Eye (tissue), 1 donor: ENCODE measurements around the gene PAEP.

Experiments used
- DNase-seq: peaks from one replicate; pipeline ENCODE4 v3.0.0-alpha.2; 2015

The PAEP gene

DNA sequence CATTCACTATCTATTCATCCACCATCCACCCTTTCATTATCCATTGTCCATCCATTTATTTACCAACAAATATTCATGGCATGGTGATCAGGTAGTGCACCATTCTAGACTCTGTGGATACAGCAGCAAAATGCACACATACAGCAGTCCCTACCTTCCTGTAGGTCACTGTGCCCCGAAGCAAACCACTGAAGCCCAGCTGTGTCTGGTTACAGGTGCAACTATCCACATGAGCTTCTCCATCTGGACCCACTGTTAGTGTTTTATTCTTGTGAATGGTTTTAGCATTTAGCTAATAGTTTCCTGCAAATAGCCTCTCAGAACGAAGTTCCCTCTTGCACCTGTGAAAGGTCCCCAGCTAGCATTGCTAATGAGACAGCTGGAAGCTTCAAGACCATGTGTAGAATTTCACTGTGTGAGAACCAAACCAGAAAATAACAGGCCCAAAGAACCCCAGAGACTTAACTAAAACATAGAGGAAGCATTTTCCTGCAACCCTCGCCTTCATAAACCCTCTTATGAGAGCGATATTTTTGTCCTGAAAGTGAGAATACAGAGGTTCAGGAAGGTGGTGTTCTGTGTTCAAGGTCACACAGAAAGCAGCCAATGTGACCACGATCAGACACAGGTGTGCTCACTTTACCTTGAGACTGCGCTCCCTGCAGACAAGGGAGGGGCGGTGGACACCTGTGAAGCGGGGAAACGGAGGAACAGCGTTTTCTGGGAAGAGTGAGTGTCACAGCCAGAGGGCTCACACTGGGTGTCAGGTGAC, 18.5 kb downstream of the PAEP start:
- DNase-seq, result no peak

DNA sequence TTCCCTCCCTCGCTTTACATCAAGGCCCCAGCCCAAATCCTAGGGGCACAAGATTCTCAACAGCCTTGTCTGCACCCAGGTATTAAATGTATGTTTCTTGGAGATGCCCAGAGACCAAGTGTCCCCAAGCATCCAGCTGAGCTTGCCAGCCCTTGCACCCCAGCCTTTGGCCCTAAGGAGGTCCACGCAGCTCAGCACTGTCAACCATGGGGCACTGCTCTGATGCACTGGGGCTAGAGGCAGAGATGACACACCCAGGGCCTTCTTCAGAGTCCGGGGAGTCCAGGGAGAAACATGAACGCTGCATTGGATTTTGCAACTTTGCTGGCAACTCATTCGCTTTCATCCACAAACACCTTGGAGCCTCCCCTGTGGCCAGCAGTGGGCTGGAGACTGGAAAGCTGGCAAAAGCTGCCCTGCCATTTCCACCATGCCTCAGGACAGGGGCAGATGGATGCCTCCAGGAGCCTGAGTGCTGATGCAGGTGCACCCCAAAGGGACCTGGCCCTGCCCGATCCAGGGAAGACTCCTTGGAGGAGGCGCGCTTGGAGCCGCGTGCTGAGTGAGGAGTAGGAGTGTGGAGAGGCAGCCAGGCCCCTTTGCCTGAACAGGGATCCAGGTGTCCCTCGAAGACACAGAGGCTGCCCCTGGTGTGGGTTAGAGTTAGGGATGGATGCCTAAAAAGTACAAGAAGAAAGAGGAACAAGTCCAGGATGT, 19.3 kb downstream of the PAEP start:
- no peak for DNase-seq

DNA sequence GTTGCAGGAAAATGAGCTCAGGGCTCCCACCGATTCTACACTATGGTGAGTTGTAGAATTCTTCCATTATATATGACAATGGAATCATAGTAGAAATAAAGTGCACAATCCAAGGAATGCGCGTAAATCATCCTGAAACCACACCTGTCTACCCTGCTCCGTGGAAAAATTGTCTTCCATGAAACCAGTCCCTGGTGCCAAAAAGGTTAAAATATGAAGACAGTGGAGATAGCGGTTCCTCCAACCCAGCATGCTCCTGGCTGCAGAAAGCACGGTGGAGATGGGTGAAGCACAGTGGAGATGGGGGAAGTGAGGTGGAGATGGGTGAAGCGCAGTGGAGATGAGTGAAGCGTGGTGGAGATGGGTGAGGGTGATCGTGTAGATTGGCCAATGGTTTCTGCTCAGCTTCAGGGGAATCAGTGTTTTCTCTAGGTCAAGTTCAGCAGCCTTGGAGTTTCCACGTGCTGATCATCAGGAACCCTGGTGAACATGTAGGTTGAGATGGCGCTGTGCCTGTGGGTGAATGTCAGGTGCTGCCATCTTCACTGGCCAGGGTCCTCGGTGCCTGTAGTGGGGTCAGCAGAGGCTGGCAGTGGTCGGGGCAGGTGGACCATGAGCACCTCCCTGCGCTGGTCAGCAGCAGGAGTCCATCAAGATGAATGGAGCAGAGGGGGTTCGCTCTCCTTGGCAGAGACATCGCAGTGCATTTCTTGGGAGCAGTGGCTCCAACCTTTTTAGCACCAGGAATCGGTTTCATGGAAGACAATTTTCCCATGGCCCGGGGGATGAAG, 20.3 kb downstream of the PAEP start:
- no peak for DNase-seq

DNA sequence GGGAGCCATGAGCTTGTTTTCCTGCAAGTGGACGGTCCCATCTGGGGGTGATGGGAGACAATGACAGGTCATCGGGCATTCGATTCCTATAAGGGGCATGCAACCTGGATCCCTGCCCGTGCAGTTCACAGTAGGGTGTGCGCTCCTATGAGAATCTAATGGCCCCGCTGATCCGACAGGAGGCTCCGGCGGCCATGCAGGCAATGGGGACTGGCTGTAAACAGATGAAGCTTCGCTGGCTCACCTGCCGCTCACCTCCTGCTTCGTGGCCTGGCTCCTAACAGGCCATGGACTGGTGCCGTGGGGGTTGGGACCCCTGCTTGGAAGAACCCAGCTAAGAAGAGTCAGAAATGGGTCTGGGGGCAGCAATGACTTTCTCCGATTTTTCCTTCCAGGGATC, 21.0 kb downstream of the PAEP start:
- no peak for DNase-seq

DNA sequence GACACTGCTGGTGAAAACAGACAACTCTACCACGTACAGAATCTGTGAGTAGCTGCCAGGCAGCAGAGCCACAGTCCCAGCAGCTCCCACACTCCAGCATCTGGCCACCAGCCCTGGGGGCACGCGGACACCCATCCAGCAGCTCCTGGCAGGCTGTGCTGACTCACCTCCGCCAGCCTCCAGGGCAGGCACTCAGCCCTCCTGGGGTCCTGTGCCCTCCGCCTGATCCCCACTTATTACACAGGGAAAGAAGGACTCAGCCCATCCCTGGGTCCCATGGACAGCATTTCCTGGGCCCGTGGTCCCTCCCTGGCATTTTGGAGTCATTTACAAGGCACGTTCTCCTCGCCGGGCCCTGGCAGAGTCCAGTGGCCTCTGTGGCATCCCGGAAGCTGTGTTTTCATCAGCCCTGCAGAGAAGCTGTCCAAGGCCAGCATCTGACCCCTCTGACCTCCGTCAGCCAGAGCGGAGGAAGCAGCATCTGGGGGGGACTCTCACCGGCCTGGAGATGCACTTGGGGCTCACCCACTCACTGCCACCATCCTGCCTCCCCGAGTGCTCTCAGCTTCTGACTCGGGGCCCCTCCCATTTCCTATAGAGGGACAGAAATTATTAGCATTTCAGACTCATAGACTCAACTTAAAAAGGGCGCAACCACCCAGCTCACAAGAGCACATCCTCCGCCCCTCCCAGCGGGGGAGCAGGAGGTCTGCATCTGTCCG, 21.6 kb downstream of the PAEP start:
- no peak for DNase-seq

DNA sequence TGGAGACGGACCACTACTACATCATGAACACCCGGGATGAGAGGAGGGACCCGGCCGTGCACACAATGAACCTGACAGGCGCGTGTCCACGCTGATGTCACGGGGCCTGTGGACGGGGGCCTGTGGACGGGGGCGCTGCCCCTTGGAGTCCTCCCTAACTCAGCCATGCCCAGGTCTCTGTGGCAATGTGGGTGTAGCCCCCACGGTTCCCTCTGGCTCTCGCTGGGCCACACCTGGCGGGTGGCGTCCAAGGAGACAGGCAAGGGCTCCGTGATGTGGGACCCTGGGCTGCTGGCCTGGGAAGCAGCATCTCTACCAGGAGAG, 22.1 kb downstream of the PAEP start:
- no peak for DNase-seq

DNA sequence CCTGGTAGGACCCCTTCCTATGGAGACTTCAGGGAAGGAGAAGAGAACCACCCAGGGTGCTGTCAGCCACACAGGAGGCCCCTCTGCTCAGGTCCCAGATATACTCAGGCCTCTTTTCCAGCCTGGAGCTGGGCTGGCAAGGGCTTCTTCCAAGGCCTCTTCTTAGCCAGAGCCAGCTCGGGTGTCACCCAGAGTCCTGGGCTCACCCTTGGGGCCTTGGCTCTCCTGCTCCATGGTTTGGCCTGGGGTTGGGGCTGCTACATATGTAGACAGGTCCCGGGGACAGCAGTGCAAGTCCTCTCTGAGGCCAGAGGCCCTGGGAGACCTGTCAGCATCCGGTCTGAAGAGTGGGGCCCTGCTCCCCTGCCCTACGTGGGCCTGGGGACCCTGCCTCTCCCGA, 22.8 kb downstream of the PAEP start:
- DNase-seq, result no peak

DNA sequence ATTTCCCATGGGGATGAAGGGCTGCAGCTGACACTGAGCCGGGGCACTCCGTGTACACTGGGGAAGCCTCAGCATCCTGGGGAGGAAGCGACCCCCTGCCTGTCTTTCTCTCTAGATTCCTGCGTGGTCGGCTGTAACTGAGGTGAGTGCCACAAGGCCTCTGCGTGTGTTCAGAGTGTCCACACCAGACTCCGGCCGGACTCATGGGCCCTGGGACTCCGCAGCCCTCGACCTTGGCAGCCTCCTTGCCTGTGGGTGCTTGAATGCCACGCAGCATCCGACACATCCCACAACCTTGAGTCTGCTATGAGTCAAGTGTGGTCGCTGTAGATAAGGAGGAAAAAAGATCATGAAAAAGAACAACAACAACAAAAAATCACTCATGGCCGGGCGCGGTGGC, 23.4 kb downstream of the PAEP start:
- DNase-seq, result no peak

DNA sequence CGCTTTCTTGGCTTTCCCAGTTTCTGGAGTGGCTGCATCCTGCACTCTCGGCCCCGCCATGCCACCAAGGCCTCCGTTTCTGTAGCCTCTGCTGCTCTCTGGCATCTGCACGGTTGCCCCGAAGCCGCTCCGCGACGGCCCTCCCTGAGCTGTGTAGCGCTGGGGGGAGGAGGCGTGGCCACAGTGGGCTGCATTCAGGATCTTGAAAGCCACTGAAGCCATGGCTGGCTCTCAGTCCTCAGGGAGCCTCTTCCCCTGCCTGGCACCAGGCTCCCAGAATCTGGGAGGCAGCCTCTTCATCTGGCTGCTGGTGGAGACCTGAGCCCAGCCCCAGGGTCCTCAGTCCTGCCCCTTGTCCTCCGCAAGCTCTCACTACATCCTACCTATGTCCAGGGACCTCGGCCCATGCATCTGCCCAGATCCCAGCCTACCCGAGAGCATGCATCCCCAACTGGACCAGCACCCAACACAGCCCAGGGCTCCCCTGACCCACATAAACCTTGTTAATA, 25.1 kb downstream of the PAEP start:
- DNase-seq, result no peak

DNA sequence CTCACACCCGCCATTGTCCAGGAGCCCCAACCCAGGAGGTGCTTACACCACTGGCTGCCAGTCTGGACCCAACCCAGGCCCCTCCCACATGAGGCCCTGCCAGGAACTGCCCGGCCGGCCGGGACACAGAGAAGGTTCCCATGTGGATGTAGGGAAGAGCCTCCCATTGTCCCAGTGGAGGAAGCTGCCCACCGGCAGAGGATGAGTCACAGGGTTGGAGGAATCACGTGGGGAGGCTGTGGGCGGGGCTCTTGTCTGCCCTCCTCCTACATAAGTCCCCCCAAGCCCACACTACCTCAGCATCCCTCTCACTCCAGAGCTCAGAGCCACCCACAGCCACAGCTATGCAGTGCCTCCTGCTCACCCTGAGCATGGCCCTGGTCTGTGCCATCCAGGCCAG, 26.1 kb downstream of the PAEP start:
- DNase-seq, result no peak

DNA sequence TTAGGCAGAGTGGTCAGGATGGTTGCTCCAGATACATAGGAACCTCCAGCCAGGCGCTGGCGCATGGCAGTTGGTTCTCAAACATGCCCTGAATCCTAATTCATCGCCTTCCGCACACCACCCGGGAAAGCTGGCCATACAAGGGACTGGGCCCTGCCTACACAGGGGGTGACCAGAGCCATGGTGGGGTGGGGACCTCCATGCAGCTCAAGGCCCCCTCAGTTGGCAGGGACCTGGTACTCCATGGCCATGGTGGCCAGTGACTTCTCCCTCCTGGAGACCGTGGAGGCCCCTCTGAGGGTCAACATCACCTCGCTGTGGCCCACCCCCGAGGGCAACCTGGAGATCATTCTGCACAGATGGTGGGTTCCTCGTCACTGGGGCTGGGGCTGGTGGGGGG, 26.8 kb downstream of the PAEP start:
- DNase-seq, result no peak

DNA sequence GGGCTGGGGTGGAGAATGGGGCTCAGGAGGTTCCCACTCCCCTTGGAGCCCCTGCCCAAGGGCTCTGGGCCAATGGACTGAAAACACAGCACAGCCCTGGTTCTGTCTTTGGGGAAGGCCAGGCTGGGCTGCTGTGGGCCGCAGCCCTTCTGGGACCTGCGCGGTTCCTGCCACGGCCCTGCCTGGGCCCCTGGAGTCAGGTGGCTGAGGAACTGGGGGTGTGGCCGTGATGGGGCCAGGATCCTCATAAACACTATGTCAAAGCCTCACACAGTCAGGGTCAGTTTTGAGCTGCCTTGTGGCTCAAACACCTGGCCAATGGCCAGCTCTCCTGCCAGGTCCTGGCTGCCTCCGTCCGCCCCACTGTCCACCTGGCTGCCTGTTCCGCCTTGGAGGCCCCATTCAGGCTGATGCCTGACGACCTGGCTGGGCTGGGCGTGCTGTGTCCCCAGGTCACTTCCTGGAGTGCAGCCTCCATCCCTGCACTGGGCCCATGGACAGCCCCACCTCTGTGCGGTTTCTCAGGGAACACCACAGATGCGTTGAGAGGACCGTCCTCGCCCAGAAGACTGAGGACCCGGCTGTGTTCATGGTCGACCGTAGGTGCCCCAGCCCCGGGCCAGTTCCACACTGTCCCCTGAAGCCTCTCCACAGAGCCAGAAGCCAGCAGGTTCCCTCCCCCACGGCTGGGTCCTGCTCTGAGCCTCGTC, 27.5 kb downstream of the PAEP start:
- DNase-seq, result no peak

DNA sequence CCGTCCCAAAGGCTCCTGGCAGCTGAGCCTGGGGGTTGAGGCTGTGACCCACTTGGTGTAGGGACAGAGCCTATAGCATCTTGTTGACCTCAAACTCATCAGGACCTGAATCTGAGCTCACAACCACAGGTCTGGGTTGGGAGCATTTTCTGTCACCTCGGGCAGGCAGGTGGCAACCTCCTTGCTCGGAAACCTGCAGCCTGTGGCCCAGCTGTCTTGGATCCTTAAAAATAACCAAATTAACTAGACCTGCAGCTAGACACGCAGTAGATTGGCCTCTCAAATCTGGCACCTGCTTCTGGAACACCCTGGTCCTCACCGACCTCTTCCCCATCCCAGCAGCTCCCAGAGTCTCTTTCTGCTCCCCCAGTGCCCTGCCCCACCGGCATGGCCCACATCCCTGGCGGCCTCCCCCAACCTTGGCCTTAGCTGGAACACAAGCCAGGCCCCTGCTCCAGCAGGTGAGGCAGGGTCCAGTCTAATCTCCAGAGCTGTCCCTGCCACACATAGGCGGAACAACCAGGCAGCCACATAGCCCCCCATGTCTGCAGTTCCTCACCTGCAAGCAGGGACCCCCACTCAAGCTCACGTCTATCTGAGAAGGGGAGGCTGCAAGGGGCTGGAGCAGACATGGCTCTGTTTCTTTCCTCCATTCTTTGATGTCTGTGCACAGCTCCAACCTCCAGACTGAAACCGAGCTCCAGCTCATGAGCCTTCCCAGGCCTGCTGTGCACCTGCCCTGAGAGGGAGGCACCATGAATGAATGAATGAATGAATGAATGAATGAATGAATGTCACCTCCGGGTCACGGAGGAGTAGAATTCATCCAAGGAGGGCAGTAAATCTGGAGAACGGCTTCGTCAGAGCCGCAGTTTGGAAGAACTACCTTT, 28.3 kb downstream of the PAEP start:
- DNase-seq, result no peak

DNA sequence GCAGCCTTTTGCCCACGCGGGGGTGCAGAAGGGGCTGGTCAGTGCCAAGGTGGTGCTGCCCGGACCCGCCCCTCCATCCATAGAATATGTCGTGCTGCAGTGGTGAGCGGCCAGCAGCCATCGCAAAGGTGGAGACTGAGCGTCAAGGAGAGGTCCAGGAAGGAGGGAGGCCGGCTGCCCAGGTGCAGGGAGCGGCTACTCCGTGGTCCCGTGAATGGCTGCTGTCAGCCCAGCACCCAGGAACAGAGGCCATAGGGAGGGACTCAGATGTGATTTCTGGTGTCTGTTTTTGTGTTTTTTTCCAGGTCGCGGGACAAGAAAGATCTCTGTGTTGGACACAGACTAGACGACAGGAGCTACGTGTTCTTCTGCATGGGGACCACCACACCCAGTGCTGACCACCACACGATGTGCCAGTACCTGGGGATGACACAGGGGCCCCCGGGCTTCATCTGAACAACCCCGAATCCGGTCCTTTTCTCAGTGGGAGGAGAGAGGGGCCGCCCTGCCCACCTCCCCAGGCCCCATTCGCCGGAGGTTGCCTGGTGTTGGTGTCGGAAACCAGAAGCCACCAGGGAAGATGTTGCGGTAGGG, 29.0 kb downstream of the PAEP start:
- DNase-seq, result no peak

DNA sequence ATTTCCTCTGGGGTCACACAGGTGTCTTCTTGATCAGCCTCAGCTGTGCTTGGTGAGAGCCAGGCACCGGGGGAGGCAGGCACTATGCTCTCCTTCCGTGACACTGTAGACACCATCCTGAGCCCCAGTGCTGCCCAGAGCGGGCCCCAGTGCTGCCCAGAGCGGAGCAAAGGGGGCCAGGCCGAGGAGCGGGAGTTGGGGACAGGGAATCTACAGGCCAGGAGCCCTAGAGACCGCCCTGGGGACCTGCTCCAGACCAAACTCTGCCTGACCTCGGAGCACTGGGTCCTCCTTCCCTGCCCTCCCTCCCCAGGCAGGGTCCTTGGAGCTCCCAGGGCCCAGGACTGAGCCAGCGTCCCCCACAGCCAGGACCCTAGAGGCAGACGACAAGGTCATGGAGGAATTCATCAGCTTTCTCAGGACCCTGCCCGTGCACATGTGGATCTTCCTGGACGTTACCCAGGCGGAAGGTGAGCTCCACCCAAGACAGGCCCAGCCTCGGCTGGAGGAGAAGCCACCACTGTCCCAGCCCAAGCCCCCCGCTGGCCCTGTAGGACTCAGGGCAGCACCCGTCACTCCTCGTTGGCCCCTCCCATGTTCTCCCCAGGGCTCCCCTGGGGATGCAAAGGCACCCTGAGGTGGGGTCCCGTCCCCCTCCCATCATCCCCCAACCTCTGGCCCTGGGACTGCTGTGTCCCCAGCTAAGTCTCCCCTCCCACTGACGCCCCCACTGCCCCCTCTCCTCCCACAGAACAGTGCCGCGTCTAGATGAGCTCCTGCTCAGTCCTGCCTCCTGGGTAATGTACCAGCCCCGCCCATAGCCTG, 30.2 kb downstream of the PAEP start:
- DNase-seq, result no peak

DNA sequence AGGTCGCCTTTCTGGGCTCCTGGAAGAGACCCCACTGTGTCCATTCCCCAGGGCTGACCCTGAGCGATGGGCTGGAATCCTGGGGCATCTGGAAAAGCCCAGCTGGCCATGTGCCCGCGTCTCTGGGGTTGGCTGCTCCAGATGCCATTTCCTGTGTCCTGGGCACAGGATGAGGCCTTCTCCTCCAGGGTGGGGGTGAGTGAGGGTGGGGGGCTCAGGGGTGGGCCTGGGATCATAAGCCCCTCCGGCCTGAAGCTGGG, 30.7 kb downstream of the PAEP start:
- no peak for DNase-seq

DNA sequence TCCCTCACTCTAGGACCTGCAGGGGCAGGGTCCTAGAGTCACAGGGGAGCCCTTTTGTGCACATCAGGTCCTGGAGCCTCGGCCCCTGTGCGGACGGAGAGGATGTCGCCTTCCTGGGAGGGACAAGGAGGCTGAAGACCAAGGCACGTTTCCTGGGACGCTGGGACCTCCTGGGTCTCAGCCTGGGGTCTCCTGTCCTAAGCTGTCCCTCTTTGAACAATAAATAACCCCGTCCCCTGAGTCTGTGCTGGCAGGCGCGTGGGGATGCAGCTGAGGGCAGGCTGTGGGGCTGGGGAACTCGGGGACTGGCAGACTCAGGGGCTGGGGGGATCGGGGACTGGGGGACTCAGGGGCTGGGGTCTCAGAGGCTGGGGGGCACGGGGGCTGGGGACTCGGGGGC, 31.1 kb downstream of the PAEP start:
- DNase-seq, result no peak

DNA sequence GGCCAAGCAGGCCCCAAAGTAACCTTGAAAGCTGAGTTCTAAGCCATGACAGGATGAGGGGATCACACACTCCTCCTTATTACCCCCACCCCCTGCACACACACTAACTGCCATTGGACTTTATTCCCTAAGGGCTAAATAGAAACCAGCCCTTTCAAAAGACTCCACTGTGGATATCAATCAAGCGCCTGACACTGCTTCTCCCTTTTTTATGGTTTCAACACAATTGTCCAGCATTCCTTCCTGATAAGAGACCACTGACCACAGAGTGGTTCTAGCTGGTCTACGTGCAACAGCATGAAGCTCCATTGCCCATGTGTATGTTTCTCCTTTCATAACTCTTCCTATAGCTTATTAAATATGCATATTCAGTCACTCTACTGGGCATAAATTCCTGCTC, 34.7 kb downstream of the PAEP start:
- DNase-seq, result no peak

DNA sequence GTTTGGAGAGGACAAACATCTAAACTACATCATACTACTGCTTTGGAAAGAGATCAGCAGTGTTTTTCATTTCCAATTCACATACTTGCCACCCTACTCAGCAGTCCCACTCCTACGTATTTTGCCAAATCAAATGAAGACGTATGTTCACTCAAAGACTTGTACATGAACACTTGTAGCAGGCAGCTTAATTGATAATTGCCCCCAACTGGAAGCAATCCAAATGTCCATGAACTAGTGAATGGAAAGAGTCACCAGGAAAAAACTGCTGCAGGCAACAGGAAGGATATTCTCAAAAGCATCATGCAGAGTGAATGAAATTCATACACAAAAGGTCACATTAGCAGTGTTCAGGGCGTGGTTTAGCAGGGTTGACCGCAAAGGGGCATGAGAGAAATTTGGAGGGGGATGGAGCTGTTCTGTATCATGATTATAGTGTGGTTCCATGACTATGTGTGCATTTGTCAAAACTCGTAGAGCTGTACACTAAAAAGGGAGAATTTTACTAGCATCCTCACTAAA, 38.8 kb downstream of the PAEP start:
- no peak for DNase-seq

DNA sequence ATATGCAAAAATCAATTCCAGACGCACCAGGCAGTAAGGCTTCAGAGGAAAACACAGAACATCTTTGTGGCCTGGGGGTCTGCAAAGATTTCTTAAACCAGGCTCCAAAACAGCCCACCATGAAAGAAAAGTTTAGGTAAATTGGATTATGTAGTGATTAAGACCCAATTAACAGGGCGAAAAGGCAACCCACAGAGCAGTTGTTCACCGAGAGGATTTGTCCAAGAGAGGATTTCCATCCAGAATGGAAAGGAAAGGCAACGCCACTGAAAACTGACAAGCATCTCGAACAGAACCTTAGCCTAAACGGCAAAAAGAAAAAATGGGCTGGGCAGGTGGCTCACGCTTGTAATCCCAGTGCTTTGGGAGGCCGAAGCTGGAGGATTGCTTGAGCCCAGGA, 40.4 kb downstream of the PAEP start:
- no peak for DNase-seq
